Prostate gland (tissue), 2 donors: ENCODE measurements around the gene TTBK1. TPM values are rescaled to one million over a fixed set of nuclear protein-coding genes. Genes with fewer than 3 reads are reported as not detected.

ENCODE experiments used
- DNase-seq: peaks from one replicate; pipeline ENCODE4 v3.0.0-alpha.2; 2019; ENCODE audit warnings: low spot score
- H3K27ac ChIP-seq, 2 donors: fragments of 200-600 bp; sonication (generic); 2 replicates each; pipeline ENCODE4 v1.5.1; 2017 to 2019
- H3K27me3 ChIP-seq: fragments of 200-600 bp; sonication (generic); replicated peaks from 2 replicates; pipeline ENCODE4 v1.5.1; 2019; ENCODE audit not compliant: insufficient read depth
- H3K36me3 ChIP-seq, 2 donors: fragments of 200-600 bp; sonication (generic); 1 replicate in 1 of 2; 2 replicates in 1 of 2; pipeline versions ENCODE4 v1.5.1 to v1.8.1; 2017 to 2019
- H3K4me1 ChIP-seq: fragments of 200-600 bp; sonication (generic); replicated peaks from 2 replicates; pipeline ENCODE4 v1.5.1; 2019
- H3K4me3 ChIP-seq, 2 donors: fragments of 200-600 bp; sonication (generic); 2 replicates each; pipeline ENCODE4 v1.5.1; 2017 to 2019
- H3K9me3 ChIP-seq: fragments of 200-600 bp; sonication (generic); 2 replicates; pipeline ENCODE4 v1.5.1; 2017
- POLR2A ChIP-seq: fragments of 450-650 bp; IDR thresholded peaks from one replicate; pipeline ENCODE4 v1.6.1; 2016; ENCODE audit warnings: antibody characterized with exemption, mild to moderate bottlenecking
- POLR2AphosphoS5 ChIP-seq: sonication (generic); formaldehyde crosslinking; IDR thresholded peaks from one replicate; pipeline ENCODE4 v1.6.1; 2017; ENCODE audit warnings: antibody characterized with exemption
- WGBS: methylation state at CpG from one replicate; pipeline ENCODE4 v1.1.5; 2018; 5-methylcytosine and 5-hydroxymethylcytosine counted together
- intact Hi-C: fragments of 100-400 bp; cut with DNase I; formaldehyde crosslinking; loops from one replicate; pipeline ENCODE4 v1.14.2; 2022
- total RNA-seq, 2 donors: library from RNA; depleted of rRNA; stranded (reverse); fragments of >200 nt; gene quantifications; one replicate each; pipeline ENCODE4 v1.1.0, GENCODE V29; 2016
- TF ChIP-seq, protein P1 (sequence below), 4 experiments: fragments of 200-600 bp in 2 of 4; fragments of 450-650 bp in 2 of 4; sonication (generic) in 2 of 4; IDR thresholded peaks; 1 replicate in 3 of 4; 2 replicates in 1 of 4; pipeline ENCODE4 v1.5.1; 2016 to 2019; ENCODE audit warnings: antibody characterized with exemption in 4 of 4, mild to moderate bottlenecking in 2 of 4, moderate library complexity in 2 of 4

Gene TTBK1
- total RNA-seq, 2 donors from 2014 or later, result 0.18 to 0.62 TPM

DNA sequence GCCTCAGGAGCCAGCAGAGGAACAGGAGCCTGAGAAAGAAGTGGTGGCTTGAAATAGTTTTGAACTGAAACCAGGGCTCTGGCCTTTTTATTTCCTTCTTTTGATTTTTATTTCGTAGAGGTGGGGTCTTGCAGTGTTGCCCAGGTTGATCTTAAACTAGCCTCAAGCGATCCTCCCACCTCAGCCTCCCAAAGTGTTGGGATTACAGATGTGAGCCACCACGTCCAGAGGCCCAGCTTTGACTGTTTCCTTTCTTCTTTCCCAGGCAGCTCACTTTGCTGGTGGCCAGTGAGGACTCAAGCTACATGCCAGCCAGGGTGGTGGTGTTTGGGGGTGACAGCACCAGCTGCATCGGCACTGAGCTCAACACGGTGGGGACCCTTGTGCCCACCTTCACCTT is 40.8 kb upstream of the TTBK1 start:
- no peaks in the 10 kb centered on the region for H3K4me1 ChIP-seq
- no peak overlapping the region for H3K27ac ChIP-seq
- WGBS, result 92% methylated on average over 5 of the region's 5 CpGs
- no peaks in the 10 kb centered on the region for H3K9me3 ChIP-seq
- H3K36me3 ChIP-seq, result peaks cover 0 to 4% of the 10 kb centered on the region in 2 donors
- no peak for DNase-seq
- TF ChIP-seq, protein P1, sequence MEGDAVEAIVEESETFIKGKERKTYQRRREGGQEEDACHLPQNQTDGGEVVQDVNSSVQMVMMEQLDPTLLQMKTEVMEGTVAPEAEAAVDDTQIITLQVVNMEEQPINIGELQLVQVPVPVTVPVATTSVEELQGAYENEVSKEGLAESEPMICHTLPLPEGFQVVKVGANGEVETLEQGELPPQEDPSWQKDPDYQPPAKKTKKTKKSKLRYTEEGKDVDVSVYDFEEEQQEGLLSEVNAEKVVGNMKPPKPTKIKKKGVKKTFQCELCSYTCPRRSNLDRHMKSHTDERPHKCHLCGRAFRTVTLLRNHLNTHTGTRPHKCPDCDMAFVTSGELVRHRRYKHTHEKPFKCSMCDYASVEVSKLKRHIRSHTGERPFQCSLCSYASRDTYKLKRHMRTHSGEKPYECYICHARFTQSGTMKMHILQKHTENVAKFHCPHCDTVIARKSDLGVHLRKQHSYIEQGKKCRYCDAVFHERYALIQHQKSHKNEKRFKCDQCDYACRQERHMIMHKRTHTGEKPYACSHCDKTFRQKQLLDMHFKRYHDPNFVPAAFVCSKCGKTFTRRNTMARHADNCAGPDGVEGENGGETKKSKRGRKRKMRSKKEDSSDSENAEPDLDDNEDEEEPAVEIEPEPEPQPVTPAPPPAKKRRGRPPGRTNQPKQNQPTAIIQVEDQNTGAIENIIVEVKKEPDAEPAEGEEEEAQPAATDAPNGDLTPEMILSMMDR (IDR thresholded peaks at IDR 0.05), result no peak
- no peak for TF ChIP-seq POLR2AphosphoS5
- no peak for TF ChIP-seq POLR2A
- intact Hi-C loops, result no loop called here
- H3K4me3 ChIP-seq, result no peak overlapping the region
- no peaks in the 10 kb centered on the region for H3K27me3 ChIP-seq

DNA sequence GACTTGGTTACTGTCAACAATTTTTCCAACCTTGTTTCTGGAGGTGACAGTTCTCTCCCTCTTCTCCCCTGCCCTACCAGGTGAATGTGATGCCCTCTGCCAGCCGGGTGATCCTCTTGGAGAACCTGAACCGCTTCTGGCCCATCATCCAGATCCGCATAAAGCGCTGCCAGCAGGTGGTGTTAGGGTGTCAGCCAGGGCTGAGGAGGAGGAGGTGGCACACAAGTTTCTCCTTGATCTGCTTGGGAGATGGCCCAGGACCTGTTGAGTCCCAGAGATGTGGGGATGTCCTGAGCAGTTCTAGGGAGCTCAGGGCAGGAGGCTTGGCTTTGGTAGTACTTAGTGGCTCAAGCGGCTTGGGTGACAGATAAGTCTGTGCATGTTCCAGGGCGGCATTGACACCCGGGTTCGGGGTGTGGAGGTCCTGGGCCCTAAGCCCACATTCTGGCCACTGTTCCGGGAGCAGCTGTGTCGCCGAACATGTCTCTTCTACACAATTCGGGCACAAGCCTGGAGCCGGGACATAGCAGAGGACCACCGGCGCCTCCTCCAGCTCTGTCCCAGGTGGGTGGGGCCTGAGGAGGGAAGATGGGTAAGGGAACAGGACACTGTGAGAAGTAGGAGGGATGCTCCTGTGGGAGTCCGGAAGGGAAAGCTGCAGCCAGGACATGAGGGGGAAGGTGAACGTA is 40.1 kb upstream of the TTBK1 start:
- no peak for DNase-seq

DNA sequence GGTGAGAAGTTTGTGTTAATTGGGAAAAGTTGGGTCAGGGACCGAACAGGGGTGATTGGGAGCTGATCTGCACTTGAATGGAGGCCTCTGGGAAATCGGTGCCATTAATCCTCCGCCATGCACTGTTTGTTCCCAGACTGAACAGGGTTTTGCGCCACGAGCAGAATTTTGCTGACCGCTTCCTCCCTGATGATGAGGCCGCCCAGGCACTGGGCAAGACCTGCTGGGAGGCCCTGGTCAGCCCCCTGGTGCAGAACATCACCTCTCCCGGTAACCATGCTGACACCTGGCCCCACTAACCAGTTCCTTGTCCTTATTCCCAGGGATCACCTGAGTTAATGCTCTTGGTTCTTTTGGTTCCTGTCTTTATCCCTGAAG is 39.6 kb upstream of the TTBK1 start:
- intact Hi-C loops, result no loop called here
- 91% methylated on average over 8 of the region's 8 CpGs for WGBS
- H3K27me3 ChIP-seq, result no peaks in the 10 kb centered on the region
- DNase-seq, result no peak
- H3K27ac ChIP-seq, result no peak overlapping the region
- no peaks in the 10 kb centered on the region for H3K4me1 ChIP-seq
- TF ChIP-seq POLR2AphosphoS5 (no peak), POLR2A (no peak)
- TF ChIP-seq, protein P1 (IDR thresholded peaks at IDR 0.05), result no peak
- H3K4me3 ChIP-seq, result no peak overlapping the region
- H3K36me3 ChIP-seq, result no peaks in the 10 kb centered on the region
- H3K9me3 ChIP-seq, result no peaks in the 10 kb centered on the region

More for the DNA sequence above, 40.1 kb upstream of the TTBK1 start:
- intact Hi-C loops, result no loop called here
- H3K4me1 ChIP-seq, result no peaks in the 10 kb centered on the region
- H3K36me3 ChIP-seq, result no peaks in the 10 kb centered on the region
- H3K27me3 ChIP-seq, result no peaks in the 10 kb centered on the region
- no peak overlapping the region for H3K4me3 ChIP-seq
- no peak overlapping the region for H3K27ac ChIP-seq
- no peaks in the 10 kb centered on the region for H3K9me3 ChIP-seq
- 93% methylated on average over 17 of the region's 17 CpGs for WGBS
- TF ChIP-seq, protein P1 (IDR thresholded peaks at IDR 0.05), result no peak
- no peak for TF ChIP-seq POLR2A
- TF ChIP-seq POLR2AphosphoS5, result no peak

DNA sequence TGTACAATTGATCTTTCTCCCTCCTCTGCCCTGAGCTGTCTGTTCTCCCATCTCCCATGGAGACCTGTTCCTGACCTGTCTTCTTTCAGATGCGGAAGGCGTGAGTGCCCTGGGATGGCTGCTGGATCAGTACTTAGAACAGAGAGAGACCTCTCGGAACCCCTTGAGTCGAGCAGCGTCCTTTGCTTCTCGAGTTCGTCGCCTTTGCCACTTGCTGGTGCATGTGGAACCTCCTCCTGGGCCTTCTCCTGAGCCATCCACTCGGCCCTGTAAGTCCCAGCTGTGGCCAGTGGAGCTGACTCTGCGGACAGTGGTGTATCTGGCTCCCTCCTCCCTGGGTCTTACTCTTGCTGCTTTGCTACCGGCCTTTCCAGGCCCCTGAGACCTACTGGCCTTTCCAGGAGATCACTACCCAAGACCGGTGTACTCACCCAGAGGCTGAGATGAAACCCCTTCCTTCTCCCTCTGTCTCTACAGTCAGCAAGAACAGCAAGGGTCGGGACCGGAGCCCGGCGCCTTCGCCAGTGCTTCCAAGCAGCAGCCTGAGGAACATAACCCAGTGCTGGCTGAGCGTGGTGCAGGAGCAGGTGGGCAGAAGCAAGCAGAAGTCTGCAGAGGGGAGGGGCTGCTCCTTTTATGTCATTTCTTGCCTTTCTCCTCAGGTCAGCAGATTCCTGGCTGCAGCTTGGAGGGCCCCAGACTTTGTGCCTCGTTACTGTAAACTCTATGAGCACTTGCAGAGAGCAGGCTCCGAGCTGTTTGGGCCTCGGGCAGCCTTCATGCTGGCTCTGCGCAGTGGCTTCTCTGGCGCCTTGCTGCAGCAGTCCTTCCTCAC is 38.8 kb upstream of the TTBK1 start:
- H3K27me3 ChIP-seq, result no peaks in the 10 kb centered on the region
- H3K4me1 ChIP-seq, result no peaks in the 10 kb centered on the region
- TF ChIP-seq POLR2A, result no peak
- no peak for TF ChIP-seq POLR2AphosphoS5
- TF ChIP-seq, protein P1 (IDR thresholded peaks at IDR 0.05), result no peak
- no peaks in the 10 kb centered on the region for H3K36me3 ChIP-seq
- no peak overlapping the region for H3K4me3 ChIP-seq
- H3K9me3 ChIP-seq, result no peaks in the 10 kb centered on the region
- intact Hi-C loops, result no loop called here
- WGBS, result 91% methylated on average over 23 of the region's 23 CpGs
- DNase-seq, result no peak
- H3K27ac ChIP-seq, result no peak overlapping the region
